ENCODE results near the gene NR3C1.

GRCh38 chr5:143277536-143277935, 126.0 kb downstream of the NR3C1 start:
- no peak for TF ChIP-seq CTCF (IDR thresholded peaks at IDR 0.05)
- TF ChIP-seq EZH2 (IDR thresholded peaks at IDR 0.05): no peak

Data from neural progenitor cell (in vitro differentiated cells).